Inflammatory macrophage (primary cell): Measurements from ENCODE around the gene GPR173.

Source experiments
- DNase-seq, 2 donors: peaks; one replicate each; pipeline ENCODE4 v3.0.0-alpha.2; 2020 to 2022

GPR173 gene

GRCh38 chrX:53071604-53072417 lies 23.2 kb downstream of the GPR173 start:
- peak; percentile 53 to 59 for DNase-seq

GRCh38 chrX:53072418-53073114 lies 24.0 kb downstream of the GPR173 start:
- DNase-seq, result no peak

- DNase-seq, result no peak
Measured at GRCh38 chrX:53073115-53073586, 24.6 kb downstream of the GPR173 start.

- no peak for DNase-seq
Measured at GRCh38 chrX:53075011-53075410, 26.4 kb downstream of the GPR173 start.

GRCh38 chrX:53076671-53077070 lies 28.1 kb downstream of the GPR173 start:
- no peak for DNase-seq

- DNase-seq, result no peak
Measured at GRCh38 chrX:53077207-53078197, 28.9 kb downstream of the GPR173 start.

DNA sequence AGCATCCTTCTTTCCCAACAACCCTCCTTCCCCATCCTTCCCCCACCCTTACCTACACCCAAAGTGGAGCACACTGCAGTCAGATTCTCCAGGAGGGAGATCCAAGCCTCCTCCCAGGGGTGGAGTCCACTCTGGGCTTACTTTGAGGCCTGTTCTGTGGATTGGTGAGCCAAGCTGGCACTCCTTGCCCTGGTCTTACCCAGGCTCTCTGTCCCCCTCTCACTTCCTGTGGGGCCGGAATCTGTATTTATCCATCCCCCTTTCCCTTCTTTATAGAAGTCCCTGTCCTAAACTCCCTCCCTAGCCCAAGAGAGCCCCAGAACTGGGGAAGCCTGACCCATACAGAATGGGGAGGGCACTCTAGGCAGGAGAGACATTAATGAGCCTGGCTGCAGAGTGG lies 30.4 kb downstream of the GPR173 start:
- no peak for DNase-seq

DNA sequence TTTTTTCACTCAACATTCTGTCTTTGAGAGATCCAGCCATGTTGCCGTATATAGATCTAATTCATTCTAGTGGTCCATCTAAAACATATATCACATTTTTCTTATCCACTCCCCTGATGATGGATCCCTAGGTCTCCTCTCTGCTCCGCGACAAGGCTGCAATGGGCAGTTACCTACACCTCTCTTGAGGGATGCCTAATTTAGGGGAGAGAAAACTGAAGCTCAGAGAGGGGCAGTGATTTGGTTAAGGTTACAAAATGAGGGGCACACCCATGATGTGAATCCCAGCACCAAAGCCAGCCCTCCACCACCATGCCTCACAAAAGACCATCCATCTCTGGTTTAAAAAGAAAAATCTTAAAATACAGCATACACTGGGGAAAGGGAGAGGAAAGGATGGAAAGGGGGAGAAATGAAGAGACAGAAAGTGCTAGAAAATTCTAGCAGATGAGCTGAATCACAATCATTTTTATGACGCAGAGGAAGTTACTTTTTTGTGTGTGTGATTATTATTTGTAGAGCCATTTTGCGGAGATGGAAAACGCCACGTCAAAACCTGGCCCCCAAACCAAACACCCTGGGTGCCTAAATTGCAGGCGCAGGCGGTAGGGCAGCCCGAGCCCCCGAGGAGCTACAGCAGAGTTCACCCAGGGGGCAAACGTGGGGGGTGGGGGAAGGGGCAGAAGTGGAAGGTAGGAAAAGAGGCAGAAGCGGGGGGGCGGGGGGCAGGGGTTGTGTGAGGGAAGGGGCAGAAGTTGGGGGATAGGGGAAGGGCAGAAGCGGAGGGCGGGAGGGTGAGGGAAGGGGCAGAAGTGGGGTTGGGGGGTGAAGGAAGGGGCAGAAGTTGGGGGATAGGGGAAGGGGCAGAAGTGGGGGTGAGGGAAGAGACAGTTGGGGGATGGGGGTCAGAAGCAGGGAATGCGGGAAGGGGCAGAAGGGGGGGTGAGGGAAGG lies 32.3 kb downstream of the GPR173 start:
- no peak for DNase-seq

GRCh38 chrX:53081925-53082772 lies 33.6 kb downstream of the GPR173 start, which contains the start of gene TSPYL2:
Gene TSPYL2, plus strand, starts transcription at chrX:53082367. Its CDS starts 132 bp downstream, at chrX:53082499.
- peak; percentile 80 to 86 for DNase-seq

DNA sequence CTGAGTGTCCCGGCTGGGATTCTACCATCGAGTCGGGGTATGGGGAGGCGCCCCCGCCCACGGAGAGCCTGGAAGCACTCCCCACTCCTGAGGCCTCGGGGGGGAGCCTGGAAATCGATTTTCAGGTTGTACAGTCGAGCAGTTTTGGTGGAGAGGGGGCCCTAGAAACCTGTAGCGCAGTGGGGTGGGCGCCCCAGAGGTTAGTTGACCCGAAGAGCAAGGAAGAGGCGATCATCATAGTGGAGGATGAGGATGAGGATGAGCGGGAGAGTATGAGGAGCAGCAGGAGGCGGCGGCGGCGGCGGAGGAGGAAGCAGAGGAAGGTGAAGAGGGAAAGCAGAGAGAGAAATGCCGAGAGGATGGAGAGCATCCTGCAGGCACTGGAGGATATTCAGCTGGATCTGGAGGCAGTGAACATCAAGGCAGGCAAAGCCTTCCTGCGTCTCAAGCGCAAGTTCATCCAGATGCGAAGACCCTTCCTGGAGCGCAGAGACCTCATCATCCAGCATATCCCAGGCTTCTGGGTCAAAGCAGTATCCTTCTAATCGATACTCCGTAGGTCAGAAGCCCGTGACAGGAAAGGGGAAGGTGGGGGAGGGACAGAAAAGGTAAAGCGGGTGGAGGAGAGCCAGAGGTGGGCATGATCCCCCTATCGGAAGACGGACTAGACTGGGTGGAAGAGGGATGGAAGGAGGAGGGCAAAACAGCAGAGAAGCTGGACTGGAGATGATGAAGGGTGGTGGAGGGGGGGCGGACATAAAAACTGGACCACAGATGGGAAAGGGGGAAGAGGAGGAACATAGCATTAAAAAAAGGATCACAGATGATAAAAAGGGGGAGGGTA lies 34.4 kb downstream of the GPR173 start:
- DNase-seq, result no peak

GRCh38 chrX:53084043-53084570 lies 35.5 kb downstream of the GPR173 start:
- no peak for DNase-seq

DNA sequence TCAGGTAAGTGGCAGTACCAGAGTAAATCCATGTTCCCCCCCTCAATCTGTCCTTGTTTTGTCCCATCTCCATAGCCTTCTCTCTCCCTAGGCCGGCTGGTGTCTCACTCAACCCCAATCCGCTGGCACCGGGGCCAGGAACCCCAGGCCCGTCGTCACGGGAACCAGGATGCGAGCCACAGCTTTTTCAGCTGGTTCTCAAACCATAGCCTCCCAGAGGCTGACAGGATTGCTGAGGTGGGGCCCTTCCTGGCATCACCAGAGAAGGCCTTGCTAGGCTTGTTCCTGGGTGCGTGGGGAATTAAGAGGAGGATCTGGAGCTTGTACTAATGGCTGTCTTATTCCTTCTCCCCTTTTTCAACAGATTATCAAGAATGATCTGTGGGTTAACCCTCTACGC lies 36.3 kb downstream of the GPR173 start:
- no peak for DNase-seq

GRCh38 chrX:53085661-53086229 lies 37.2 kb downstream of the GPR173 start:
- DNase-seq, result no peak

DNA sequence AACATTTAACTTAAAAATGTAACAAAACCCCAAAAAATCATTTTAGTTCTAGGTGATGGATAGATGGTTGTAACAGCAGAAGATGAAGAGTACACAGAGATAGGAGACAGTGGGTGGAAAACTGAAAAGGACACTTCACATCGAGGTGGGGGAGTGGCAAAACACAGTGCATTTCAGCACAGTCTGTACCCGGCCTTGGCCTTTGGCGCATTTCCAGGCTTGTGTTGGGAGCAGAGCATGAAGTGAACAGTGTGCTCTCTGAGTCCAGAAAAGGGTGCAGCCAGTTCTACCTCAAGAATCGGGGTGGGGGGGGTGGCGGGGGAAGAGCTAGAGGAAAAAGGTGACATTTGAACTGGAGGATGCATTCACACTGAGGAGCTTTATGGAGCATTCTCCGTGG lies 37.9 kb downstream of the GPR173 start:
- no peak for DNase-seq

DNA sequence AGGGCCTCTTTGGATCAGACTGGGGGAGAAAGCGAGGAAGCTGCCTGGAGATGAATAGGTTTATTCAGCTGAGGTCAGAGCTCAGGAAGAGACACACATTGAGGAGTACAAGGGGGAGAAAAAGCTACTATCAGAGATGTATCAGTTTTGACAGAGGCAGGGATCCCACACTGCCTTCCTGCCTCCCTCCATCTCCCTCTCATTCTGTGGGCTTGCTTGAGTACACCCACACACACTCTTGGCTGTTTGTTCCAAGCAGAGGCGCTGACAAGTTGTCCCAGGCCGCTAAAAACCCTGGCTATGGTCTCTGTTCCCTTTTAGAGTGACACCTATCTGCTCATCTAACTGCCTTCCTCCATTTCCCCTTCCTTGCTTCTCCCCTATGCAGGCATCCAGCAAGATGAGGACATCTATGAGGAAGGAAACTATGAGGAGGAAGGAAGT lies 38.8 kb downstream of the GPR173 start:
- peak; percentile 6 to 9 for DNase-seq

- DNase-seq, result peak in 1 of 2 donors; percentile 9
Measured at GRCh38 chrX:53088136-53088974, 39.8 kb downstream of the GPR173 start.

GRCh38 chrX:53089224-53089842 lies 40.7 kb downstream of the GPR173 start:
- peak; percentile 15 to 24 for DNase-seq
